Measurements from ENCODE around the gene SAMMSON. TPM values are rescaled to one million over a fixed set of nuclear protein-coding genes. Genes with fewer than 3 reads are reported as not detected.

The SAMMSON gene
- total RNA-seq, 3 donors from 2014 or later = not detected

- Histone ChIP-seq H3K4me3 (no peak overlapping the region), H3K4me1 (ENCODE audit: low read depth) (no peaks in the 10 kb centered on the region), H3K9me3 (no peaks in the 10 kb centered on the region), H3K36me3 (ENCODE audit: low read depth) (no peaks in the 10 kb centered on the region)
- no peak for TF ChIP-seq CTCF (IDR thresholded peaks at IDR 0.05)
- no peak for DNase-seq
- intact Hi-C loops (cut with DNase I, micrococcal nuclease) = no loop called here
- ATAC-seq = no peak
These were observed 43.1 kb downstream of the SAMMSON start for GRCh38 chr3:70042641-70043040.

DNA sequence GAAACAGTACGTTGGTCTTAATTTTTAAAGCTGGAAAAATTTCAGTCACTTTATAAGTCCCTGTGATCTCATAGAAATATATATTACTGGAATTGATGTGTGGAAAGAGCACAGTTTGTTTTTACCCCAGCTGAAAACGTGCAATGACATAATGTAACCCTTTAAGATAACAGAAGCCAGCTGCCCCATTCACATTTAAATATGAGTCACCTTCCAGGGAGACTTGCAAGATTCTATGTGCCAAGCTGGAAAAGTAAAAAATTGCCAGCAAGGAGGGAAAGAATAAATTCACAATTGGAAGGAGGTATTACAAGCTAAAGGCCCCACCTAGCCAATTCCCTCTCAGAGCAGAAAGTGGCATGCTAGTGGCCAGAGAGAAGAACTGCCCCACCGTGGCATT, 50.2 kb downstream of the SAMMSON start:
- ATAC-seq (no peak), DNase-seq (no peak)
- TF ChIP-seq CTCF (IDR thresholded peaks at IDR 0.05) = no peak
- intact Hi-C loops (cut with DNase I, micrococcal nuclease) = no loop called here
- H3K36me3 ChIP-seq (ENCODE audit: low read depth) = no peaks in the 10 kb centered on the region
- H3K4me3 ChIP-seq = no peak overlapping the region
- H3K4me1 ChIP-seq (ENCODE audit: low read depth) = no peaks in the 10 kb centered on the region
- H3K9me3 ChIP-seq = no peaks in the 10 kb centered on the region

- no peak for TF ChIP-seq CTCF (IDR thresholded peaks at IDR 0.05)
- DNase-seq (no peak), ATAC-seq (no peak)
- Histone ChIP-seq H3K4me1 (ENCODE audit: low read depth) (no peaks in the 10 kb centered on the region), H3K36me3 (ENCODE audit: low read depth) (no peaks in the 10 kb centered on the region), H3K4me3 (no peak overlapping the region), H3K9me3 (no peaks in the 10 kb centered on the region)
- intact Hi-C loops (cut with DNase I, micrococcal nuclease) = no loop called here
These were observed 53.8 kb downstream of the SAMMSON start for GRCh38 chr3:70053293-70053692.

DNA sequence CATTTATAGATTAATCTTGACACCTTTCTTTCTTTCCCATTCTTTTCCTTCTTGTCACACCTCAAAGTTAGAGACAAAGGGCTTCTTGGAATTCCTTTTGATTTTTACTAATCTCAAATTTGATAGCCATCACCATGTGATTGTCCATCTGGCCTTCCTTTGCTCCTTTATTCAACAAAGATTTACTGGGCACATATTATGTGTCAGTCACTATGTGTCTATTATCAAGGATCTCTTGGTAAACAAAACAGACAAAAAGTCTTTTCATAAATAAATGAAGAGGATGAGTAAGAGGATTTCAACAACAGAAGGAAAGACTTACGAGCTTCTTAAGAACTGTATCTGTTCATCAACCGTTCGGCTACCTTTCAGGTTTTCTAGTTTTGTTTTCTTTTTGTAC, 56.5 kb downstream of the SAMMSON start:
- ATAC-seq = no peak

DNA sequence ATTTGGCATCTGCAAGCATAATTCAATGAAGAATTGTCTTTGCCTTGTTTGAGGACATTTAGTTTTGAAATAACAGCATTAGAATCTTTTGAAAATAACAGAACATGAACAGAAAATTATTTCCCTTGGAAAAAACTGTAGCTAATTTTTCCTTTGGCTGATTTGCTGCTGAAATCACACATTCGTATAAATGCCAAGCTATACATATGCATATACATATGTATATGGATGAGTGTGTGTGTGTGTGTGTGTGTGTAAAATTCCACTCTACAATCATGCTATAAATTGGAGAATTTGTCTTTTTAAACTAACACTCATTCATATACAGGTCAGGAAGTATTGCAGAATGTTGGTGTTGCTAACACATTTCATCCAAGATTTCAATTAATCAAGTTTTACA, 57.9 kb downstream of the SAMMSON start:
- H3K4me3 ChIP-seq = no peak overlapping the region
- H3K4me1 ChIP-seq (ENCODE audit: low read depth) = no peaks in the 10 kb centered on the region
- intact Hi-C loops (cut with DNase I, micrococcal nuclease) = no loop called here
- no peak for TF ChIP-seq CTCF (IDR thresholded peaks at IDR 0.05)
- no peak for ATAC-seq
- no peaks in the 10 kb centered on the region for H3K36me3 ChIP-seq (ENCODE audit: low read depth)
- H3K9me3 ChIP-seq = no peaks in the 10 kb centered on the region
- no peak for DNase-seq

More for the DNA sequence above, 56.5 kb downstream of the SAMMSON start:
- no peak for DNase-seq
- intact Hi-C loops (cut with DNase I, micrococcal nuclease) = no loop called here
- Histone ChIP-seq H3K36me3 (ENCODE audit: low read depth) (no peaks in the 10 kb centered on the region), H3K9me3 (no peaks in the 10 kb centered on the region), H3K4me1 (ENCODE audit: low read depth) (no peaks in the 10 kb centered on the region), H3K4me3 (no peak overlapping the region)
- TF ChIP-seq CTCF (IDR thresholded peaks at IDR 0.05) = no peak

DNA sequence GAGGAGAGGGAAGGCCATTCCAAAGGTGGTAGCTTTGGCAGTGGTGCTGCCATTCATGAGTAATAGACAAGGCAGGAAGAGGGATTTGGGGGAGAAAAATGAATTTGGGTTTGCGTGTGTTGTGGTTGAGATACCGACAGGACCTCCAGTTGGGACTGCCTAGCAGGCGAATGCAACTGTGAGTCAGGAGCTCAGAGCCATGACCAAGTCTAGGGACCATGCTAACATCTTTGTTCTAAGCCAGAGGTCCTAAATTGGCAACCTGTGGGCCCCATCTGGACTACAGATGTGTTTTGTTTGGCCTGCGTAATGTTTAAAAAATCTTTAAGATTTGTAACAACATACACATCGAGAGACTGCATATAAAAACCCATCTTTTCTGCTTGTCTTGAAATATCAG, 61.6 kb downstream of the SAMMSON start:
- intact Hi-C loops (cut with DNase I, micrococcal nuclease) = no loop called here
- ATAC-seq (no peak), DNase-seq (no peak)
- Histone ChIP-seq H3K9me3 (no peaks in the 10 kb centered on the region), H3K4me3 (no peak overlapping the region), H3K4me1 (ENCODE audit: low read depth) (no peaks in the 10 kb centered on the region), H3K36me3 (ENCODE audit: low read depth) (no peaks in the 10 kb centered on the region)
- no peak for TF ChIP-seq CTCF (IDR thresholded peaks at IDR 0.05)
